ENCODE results near the gene OR10K2. TPM values are rescaled to one million over a fixed set of nuclear protein-coding genes. Genes with fewer than 3 reads are reported as not detected.
"Not testable (repeated sequence)": the region's sequence is repeated elsewhere in the genome, so short reads cannot be mapped to it uniquely, and the experiment has no call there.

Gene OR10K2, protein sequence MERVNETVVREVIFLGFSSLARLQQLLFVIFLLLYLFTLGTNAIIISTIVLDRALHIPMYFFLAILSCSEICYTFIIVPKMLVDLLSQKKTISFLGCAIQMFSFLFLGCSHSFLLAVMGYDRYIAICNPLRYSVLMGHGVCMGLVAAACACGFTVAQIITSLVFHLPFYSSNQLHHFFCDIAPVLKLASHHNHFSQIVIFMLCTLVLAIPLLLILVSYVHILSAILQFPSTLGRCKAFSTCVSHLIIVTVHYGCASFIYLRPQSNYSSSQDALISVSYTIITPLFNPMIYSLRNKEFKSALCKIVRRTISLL
- not detected for total RNA-seq

DNA sequence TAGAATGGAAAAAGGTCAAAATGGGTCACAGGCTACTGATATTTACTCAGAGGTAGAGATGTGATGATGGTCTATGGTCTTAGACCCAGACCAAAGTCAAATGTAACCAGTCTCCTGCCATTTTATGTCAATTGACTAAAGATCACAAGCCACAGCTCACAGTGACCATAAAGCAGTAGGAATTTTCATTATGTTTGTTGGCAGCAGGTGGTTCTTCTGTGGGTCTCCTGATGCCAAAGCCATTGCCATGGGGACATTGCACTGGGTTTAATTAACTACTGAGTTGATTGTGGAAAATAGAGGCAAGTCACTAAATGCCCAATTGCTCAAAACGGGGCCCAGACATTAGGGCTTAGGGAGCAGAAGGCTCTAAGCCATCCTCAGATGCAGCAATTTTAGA, at the start of gene OR10K2:
Gene OR10K2, minus strand, starts transcription at position 101 of the 400 bp plus-strand sequence. CDS start 5,371 bp downstream, outside the sequence.
- DNase-seq, result no peak
- no peaks in the 10 kb centered on the region for H3K36me3 Mint-ChIP-seq
- peaks cover 18% of the 10 kb centered on the region for H3K27me3 Mint-ChIP-seq
- no peak within 1 kb of the TSS for H3K27ac Mint-ChIP-seq
- no peak within 1 kb of the TSS for H3K4me3 Mint-ChIP-seq
- H3K9me3 Mint-ChIP-seq, result peaks cover 20% of the 10 kb centered on the region
- no peaks in the 10 kb centered on the region for H3K4me1 Mint-ChIP-seq

DNA sequence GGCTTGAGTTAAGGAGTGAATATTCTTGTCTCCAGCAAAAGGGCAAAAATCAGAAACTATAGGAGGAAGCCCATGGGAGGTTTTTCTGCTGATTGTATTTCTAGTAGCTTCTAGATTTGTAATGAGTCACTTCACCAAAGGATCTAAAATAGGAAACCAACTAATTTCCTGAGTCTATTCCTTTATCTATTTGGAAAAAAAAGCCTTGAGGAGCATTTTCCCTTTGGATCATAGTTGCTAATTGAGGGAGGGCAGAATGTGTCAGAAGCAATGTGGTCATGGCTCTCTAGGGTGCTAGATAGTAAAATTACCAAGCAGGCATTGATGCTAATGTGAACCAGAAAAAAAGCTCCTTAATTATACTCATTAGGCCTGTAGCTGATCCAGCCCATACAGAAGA, 45.9 kb upstream of the OR10K2 start, which contains the start of gene OR10R2:
Gene OR10R2, plus strand, starts transcription at position 301 of the 400 bp plus-strand sequence. CDS start 106 bp downstream, outside the sequence.
- Mint-ChIP-seq H3K4me1 (no peaks in the 10 kb centered on the region), H3K27me3 (peaks cover 27% of the 10 kb centered on the region), H3K27ac (no peak within 1 kb of the TSS), H3K9me3 (no peaks in the 10 kb centered on the region), H3K36me3 (no peaks in the 10 kb centered on the region), H3K4me3 (no peak within 1 kb of the TSS)
- no peak for DNase-seq

DNA sequence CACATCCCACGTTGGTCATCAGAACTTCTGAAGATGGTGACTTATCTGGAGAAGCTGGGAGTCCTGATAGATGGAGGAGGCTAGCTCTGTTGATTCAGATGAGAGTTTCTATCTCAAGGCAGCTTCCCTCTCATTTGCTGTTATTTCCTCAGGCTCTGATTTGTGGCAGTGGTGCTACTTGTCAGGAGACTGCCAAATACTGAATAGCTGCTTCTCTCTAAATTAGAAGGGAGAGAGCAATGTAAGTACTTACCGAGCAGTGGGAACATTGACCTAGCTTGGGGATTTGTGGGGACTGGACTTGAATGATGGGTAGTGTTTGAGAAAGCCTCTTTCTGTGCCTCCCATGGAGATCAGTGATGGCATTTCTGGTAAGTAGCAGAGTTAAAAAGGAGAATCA, 35.5 kb upstream of the OR10K2 start, which contains the start of gene OR10K1:
Gene OR10K1, plus strand, starts transcription at position 301 of the 400 bp plus-strand sequence. CDS start 3,728 bp downstream, outside the sequence.
- Mint-ChIP-seq H3K9me3 (no peaks in the 10 kb centered on the region), H3K36me3 (no peaks in the 10 kb centered on the region), H3K27me3 (peaks cover 8% of the 10 kb centered on the region), H3K27ac (no peak within 1 kb of the TSS), H3K4me1 (no peaks in the 10 kb centered on the region), H3K4me3 (no peak within 1 kb of the TSS)
- no peak for DNase-seq

DNA sequence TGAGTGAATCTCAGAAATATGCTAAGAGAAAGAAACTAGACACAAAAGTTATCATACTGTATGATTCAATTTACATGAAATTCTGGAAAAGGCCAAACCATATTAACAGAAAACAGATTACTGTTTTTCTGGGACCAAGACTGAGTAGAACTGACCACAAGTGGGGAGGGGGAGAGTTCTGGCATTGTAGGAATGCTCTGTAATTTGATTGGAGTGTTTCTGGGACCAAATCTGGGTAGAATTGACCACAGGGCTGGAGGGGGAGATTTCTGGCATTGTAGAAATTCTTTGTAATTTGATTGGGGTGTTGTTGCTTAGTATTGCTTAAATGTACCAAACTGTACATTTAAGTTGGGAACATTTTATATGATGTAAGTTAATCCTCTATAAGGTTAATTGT, 32.2 kb upstream of the OR10K2 start:
- Mint-ChIP-seq H3K27ac (no peak overlapping the region), H3K36me3 (no peaks in the 10 kb centered on the region), H3K27me3 (peaks cover 17% of the 10 kb centered on the region), H3K9me3 (no peaks in the 10 kb centered on the region), H3K4me1 (no peaks in the 10 kb centered on the region), H3K4me3 (no peak overlapping the region)
- DNase-seq, result no peak

DNA sequence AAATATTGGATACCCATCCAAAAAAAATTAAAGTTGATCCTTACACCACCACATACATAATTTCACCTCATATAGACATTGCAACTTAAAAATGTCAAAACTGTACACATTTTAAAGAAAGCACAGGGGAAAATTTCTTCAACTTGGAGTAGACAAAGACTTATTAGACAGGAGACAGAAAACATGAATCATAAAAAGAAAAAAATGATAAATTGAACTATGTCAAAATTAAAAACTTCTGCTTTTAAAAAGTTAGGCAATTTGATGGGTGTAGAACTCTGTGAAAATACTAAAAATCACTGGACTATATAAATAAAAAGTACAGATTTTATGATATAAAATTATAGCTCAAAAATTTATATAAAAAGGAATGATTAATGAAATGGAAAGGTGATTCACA, 31.2 kb upstream of the OR10K2 start:
- Mint-ChIP-seq H3K9me3 (no peaks in the 10 kb centered on the region), H3K4me1 (no peaks in the 10 kb centered on the region), H3K4me3 (no peak overlapping the region), H3K36me3 (no peaks in the 10 kb centered on the region), H3K27me3 (peaks cover 15% of the 10 kb centered on the region), H3K27ac (no peak overlapping the region)
- no peak for DNase-seq

DNA sequence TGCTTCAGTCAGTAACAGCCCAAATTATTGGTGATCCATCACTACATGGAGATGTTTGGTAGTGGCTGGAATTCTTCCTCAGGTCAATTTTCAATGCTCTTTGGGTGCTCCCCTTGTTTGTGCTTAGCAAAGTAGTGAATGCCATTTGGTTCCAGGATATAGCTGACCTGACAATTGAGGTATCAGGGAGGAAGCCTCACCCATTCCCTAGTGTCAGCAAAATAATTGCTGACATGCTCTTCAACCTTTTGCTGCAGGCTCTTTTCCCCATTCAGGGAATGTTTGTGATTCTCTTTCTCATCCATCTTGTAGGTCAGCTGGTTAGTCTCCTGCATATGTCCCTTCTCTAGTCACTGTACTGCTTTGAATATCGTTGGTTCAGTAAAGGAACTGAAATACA, 28.5 kb upstream of the OR10K2 start:
- Mint-ChIP-seq H3K9me3 (peaks cover 3% of the 10 kb centered on the region), H3K4me3 (no peak overlapping the region), H3K27me3 (peaks cover 13% of the 10 kb centered on the region), H3K4me1 (no peaks in the 10 kb centered on the region), H3K36me3 (no peaks in the 10 kb centered on the region), H3K27ac (no peak overlapping the region)
- no peak for DNase-seq

DNA sequence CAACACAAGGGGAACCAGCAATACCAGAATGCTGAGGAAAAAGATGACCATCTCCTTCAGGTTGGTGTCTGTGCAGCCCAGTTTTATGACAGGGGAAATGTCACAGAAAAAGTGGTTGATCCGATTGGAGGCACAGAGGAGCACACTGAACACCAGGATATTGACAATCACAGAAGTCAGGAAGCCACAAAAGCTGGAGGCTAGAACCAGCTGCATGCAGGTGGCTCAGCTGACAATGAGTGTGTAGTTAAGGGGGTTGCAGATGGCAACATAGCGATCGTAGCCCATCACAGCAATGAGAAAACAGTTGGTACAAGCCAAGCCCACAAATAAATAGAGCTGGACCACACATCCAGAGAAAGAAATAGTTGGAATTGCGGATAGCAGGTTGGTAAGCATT, 19.3 kb upstream of the OR10K2 start:
- no peaks in the 10 kb centered on the region for H3K4me1 Mint-ChIP-seq
- H3K36me3 Mint-ChIP-seq, result no peaks in the 10 kb centered on the region

DNA sequence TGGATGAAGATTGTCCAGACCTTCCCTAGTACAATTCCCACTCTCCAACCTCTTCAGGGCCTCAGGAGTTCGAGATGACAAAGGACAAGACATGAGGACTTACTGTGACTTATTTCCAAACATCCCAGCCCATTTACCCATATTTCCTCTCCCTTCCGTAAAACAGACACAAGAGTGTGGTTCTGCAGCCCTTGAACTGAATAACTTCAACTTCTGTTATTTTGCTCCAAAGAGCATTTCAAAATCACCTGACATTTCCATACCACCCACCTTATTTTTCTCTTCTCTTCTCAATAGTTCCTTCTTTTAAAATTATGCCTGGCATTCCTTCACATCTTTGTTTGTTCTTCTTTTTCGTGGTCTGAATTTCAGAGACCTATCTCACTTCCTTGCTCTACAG, 8.7 kb upstream of the OR10K2 start:
- Mint-ChIP-seq H3K4me1 (no peaks in the 10 kb centered on the region), H3K36me3 (no peaks in the 10 kb centered on the region), H3K27ac (no peak overlapping the region)

More for the DNA sequence above, 19.3 kb upstream of the OR10K2 start:
- Mint-ChIP-seq H3K27ac (no peak overlapping the region), H3K27me3 (peaks cover 17% of the 10 kb centered on the region), H3K4me3 (no peak overlapping the region), H3K9me3 (no peaks in the 10 kb centered on the region)
- no peak for DNase-seq

DNA sequence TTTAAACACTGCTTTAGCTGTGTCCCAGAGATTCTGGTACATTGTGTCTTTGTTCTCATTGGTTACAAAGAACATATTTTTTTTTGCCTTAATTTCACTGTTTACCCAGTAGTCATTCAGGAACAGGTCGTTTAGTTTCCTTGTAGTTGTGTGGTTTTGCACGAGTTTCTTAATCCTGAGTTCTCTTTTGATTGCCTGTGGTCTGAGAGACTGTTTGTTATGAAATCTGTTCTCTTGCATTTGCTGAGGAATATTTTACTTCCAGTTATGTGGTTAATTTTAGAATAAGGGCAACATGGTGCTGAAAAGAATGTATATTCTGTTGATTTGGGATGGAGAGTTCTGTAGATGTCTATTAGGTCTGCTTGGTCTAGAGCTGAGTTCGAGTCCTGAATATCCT, 4.1 kb upstream of the OR10K2 start:
- H3K27ac Mint-ChIP-seq, DNase-seq, H3K36me3 Mint-ChIP-seq, H3K4me3 Mint-ChIP-seq, H3K4me1 Mint-ChIP-seq: not testable (repeated sequence)
- H3K27me3 Mint-ChIP-seq, result peaks cover 29% of the 10 kb centered on the region
- H3K9me3 Mint-ChIP-seq, result peaks cover 21% of the 10 kb centered on the region

More for the DNA sequence above, 8.7 kb upstream of the OR10K2 start:
- H3K9me3 Mint-ChIP-seq, result peaks cover 4% of the 10 kb centered on the region
- peaks cover 31% of the 10 kb centered on the region for H3K27me3 Mint-ChIP-seq
- H3K4me3 Mint-ChIP-seq, result no peak overlapping the region
- no peak for DNase-seq

DNA sequence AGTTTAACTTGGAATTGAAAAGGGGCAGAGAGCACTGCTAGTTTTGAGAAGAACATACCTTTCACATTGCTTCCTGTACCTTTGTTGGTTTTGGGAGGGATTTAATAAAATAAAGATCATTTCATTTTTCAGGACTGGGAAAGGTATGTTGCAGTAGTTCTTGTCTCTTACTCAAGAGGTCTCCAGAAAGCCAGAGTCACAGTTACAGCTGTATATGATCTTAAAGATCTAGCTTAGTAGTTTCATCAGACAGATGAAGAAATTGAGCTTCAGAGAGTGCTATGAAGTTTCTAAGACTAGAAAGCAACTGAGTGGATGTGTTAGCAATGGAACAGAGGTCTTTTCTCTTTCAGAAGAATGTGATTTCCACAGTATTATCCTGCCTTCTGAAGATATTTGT, 1.0 kb downstream of the OR10K2 start:
- Mint-ChIP-seq H3K36me3 (no peaks in the 10 kb centered on the region), H3K4me1 (no peaks in the 10 kb centered on the region), H3K9me3 (peaks cover 20% of the 10 kb centered on the region), H3K27me3 (peaks cover 17% of the 10 kb centered on the region), H3K4me3 (no peak overlapping the region), H3K27ac (no peak overlapping the region)
- DNase-seq, result no peak

DNA sequence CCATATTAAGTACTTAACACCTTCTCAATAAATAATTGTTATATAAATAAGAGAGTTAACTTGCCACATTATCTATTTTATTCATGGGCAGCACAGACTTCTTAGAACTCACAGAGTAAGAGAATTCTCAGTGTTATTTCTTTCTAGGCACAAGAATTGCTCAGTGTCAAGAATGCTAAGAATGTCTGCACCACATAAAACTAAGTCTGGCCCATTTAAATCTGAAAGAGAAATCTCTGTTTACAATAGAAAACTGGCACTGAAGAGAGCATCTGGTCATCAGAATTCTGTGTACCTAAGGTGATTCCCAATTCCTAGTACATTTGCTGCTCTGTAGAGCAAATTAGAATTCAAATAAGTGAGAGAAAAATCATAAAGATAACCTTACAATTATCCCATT, 3.8 kb downstream of the OR10K2 start:
- no peaks in the 10 kb centered on the region for H3K9me3 Mint-ChIP-seq
- no peak overlapping the region for H3K27ac Mint-ChIP-seq
- no peak for DNase-seq
- peaks cover 10% of the 10 kb centered on the region for H3K27me3 Mint-ChIP-seq
- no peaks in the 10 kb centered on the region for H3K36me3 Mint-ChIP-seq
- H3K4me1 Mint-ChIP-seq, result no peaks in the 10 kb centered on the region
- no peak overlapping the region for H3K4me3 Mint-ChIP-seq

DNA sequence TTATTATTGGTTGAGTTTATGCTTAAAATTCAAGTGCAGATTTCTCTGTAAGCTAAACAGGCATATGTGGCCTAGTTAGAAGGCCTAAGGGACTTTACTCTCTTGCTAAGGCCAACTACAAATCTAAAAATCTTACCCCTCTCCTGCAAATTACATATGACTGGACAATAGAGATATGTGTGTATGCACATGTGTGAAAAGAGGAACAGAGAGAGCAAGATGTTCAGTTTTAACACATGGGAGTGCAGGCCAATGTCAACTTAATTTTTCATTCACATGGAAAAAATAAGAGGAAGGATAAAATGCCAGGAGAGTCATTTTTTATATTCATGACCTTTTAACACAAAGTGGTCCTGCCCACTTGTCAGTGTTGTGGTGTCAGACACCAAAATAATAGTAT, 8.5 kb downstream of the OR10K2 start:
- H3K36me3 Mint-ChIP-seq, result no peaks in the 10 kb centered on the region
- no peaks in the 10 kb centered on the region for H3K9me3 Mint-ChIP-seq
- no peak overlapping the region for H3K4me3 Mint-ChIP-seq
- H3K4me1 Mint-ChIP-seq, result no peaks in the 10 kb centered on the region
- H3K27me3 Mint-ChIP-seq, result peaks cover 17% of the 10 kb centered on the region
- no peak overlapping the region for H3K27ac Mint-ChIP-seq
- DNase-seq, result no peak

DNA sequence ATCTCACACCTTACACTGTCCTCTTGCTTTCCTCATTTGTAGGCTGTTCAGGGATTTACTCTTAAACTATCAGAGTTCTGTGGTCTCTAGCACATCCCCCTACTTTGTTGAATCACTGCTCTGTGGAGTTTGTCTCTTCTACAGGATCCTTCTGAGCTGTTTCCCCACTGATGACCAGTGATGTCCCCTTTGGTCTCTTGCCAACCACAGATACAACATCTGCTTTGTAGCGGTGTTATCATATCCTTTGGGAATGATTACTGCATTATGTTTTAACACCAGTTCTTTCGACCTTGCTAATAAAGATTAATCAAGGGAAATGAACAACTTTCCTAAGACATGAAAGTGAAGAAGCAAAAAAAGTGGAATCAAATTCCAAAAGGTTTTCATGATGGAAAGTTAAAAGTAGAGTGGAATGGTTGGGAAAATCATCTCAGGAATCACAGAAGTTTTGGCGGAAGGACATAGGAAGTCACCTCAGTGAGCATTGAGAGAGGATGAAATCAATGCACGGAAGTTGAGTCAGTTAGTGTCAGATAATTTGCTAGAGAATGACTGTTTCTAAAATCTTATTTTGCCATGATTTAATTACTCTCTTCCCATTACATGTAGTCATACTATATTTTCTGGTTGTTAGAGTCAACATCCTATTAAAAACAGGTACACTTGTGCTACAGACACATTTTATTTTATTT, 11.2 kb downstream of the OR10K2 start:
- H3K4me1 Mint-ChIP-seq, result no peaks in the 10 kb centered on the region
- no peak overlapping the region for H3K27ac Mint-ChIP-seq
- no peak overlapping the region for H3K4me3 Mint-ChIP-seq
- H3K27me3 Mint-ChIP-seq, result peaks cover 11% of the 10 kb centered on the region
- DNase-seq, result no peak
- H3K36me3 Mint-ChIP-seq, result no peaks in the 10 kb centered on the region
- H3K9me3 Mint-ChIP-seq, result no peaks in the 10 kb centered on the region

DNA sequence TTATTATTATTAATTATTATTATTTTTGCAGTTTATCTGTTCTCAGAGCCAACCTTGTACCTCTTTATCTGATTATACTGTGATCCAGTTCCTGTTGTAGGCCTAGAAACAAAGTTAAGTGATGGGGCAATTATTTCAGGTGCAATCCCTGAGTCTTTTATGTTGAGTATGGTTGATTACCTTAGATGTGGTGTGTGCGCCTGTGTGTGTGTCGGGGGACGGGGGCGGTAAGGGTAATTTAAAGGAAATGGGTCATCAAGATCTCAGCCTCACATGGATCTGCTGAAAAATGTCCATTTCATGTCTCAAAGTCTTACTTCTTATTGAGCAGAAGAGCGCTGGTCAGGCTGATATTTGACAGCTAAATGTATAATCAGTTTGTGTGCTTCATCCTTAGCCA, 18.9 kb downstream of the OR10K2 start:
- H3K4me3 Mint-ChIP-seq, result no peak overlapping the region
- no peaks in the 10 kb centered on the region for H3K36me3 Mint-ChIP-seq
- H3K4me1 Mint-ChIP-seq, result no peaks in the 10 kb centered on the region
- DNase-seq, result no peak
- no peaks in the 10 kb centered on the region for H3K9me3 Mint-ChIP-seq
- H3K27me3 Mint-ChIP-seq, result peaks cover 8% of the 10 kb centered on the region
- no peak overlapping the region for H3K27ac Mint-ChIP-seq

DNA sequence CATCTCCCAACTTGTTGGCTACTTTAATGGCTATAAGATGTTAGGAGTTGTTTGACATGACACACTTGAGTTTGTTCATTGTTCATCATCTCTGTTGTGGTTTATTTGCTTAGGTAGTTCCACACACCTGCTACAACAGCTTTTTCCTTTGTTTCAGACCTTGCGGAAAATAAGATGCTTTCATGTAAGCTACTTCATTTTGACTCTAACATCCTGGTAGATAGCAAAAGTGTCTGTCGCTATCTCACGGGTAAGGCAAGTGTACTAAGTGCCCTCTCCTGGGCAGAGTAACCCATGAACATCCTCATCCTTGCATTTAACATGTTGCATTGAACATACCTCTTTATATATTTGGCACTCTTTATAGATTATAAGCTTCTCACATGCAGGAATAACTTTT, 25.2 kb downstream of the OR10K2 start:
- peaks cover 4% of the 10 kb centered on the region for H3K4me1 Mint-ChIP-seq
- H3K27me3 Mint-ChIP-seq, result peaks cover 30% of the 10 kb centered on the region
- no peak for DNase-seq
- no peak overlapping the region for H3K27ac Mint-ChIP-seq
- H3K9me3 Mint-ChIP-seq, result no peaks in the 10 kb centered on the region
- no peaks in the 10 kb centered on the region for H3K36me3 Mint-ChIP-seq
- no peak overlapping the region for H3K4me3 Mint-ChIP-seq
